Thyroid gland (tissue), 4 donors: ENCODE results near the gene GRIFIN.

Experiments
- POLR2A ChIP-seq, 2 donors: fragments of 450-650 bp; IDR thresholded peaks; one replicate each; pipeline ENCODE4 v1.6.1; 2017; ENCODE audit warnings: antibody characterized with exemption in 2 of 2, mild to moderate bottlenecking in 2 of 2, moderate library complexity in 1 of 2
- TF ChIP-seq, protein P1 (sequence below), 6 experiments: fragments of 200-600 bp in 3 of 6; fragments of 450-650 bp in 3 of 6; sonication (generic) in 3 of 6; IDR thresholded peaks; one replicate each; pipeline ENCODE4 v1.5.1; 2016 to 2019; ENCODE audit warnings: antibody characterized with exemption in 6 of 6, mild to moderate bottlenecking in 2 of 6, inconsistent platforms in 1 of 6, moderate library complexity in 1 of 6

DNA sequence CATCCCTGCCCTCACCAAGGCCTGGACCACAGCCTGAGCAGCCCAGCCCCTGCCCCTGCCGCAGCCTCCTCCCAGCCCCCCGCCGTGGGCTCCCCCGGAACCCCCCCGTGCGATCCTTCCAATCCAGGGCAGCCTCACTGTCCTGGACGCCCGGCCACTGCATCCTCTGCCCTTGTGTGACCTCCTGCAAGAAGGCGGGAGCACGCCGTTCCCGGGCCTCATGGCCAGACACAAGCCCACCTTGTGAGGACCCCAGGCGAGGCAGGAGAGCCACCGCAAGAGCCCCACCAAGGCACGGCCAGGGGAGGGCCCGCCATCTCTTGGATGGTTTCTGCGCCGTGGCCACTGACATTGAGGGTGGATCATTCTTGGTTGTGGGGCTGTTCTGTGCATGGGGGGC lies 35.6 kb upstream of the GRIFIN start:
- TF ChIP-seq, protein P1, sequence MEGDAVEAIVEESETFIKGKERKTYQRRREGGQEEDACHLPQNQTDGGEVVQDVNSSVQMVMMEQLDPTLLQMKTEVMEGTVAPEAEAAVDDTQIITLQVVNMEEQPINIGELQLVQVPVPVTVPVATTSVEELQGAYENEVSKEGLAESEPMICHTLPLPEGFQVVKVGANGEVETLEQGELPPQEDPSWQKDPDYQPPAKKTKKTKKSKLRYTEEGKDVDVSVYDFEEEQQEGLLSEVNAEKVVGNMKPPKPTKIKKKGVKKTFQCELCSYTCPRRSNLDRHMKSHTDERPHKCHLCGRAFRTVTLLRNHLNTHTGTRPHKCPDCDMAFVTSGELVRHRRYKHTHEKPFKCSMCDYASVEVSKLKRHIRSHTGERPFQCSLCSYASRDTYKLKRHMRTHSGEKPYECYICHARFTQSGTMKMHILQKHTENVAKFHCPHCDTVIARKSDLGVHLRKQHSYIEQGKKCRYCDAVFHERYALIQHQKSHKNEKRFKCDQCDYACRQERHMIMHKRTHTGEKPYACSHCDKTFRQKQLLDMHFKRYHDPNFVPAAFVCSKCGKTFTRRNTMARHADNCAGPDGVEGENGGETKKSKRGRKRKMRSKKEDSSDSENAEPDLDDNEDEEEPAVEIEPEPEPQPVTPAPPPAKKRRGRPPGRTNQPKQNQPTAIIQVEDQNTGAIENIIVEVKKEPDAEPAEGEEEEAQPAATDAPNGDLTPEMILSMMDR (IDR thresholded peaks at IDR 0.05) = no peak
- no peak for TF ChIP-seq POLR2A (IDR thresholded peaks at IDR 0.05)
